Measurements from ENCODE around the gene STK11IP. TPM values are rescaled to one million over a fixed set of nuclear protein-coding genes. Genes with fewer than 3 reads are reported as not detected.

The STK11IP gene
- total and polyA plus RNA-seq, 2 of the 13 experiments (the other 11 are each of a cell fraction or from before 2014, with no cell fraction given) = 12.8 to 24.0 TPM

DNA sequence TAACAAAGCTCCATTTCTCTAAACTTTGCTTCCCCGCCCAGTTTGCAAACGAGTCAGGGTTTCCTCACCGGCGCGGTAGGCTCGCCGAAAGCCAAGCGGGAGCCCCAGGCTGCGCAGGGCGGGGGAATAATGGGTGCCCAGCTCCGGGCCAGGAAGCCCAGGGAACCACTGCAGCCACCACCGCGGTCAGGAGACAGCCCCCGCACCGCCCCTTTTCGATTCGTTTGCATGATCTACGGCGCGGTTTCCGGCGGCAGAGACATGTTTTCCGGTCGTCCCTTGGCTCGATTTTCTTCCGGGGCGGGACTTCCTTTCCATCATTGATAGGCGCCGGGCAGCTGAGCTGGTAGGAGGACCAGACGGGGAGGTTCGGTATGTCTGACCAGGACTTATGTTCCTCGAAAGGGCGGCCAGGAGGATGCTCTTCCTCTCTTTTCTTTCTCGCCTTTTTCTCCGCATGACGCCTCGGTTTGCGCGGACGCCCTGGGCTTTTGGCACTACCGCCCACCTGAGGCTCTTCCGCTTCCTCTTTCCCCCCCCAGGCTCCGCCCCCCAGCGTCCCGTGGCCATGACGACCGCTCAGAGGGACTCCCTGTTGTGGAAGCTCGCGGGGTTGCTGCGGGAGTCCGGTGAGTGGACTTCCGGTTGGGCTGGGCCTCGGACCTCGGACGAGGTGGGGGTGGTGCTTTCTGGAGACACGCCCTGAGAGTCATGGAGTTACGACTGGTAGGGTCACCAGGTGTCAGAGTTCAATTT is at the start of gene STK11IP (continued):
- TF ChIP-seq PHB2 (IDR thresholded peaks at IDR 0.05; ENCODE audit: partially characterized antibody) (no peak), NFATC3 (CRISPR knock-in tag; IDR thresholded peaks at IDR 0.05) (peak; percentile 58), ZNF282 (IDR thresholded peaks at IDR 0.05; ENCODE audit: partially characterized antibody) (no peak), FOXP1 (IDR thresholded peaks at IDR 0.05) (no peak), FOXP1 (CRISPR knock-in tag; IDR thresholded peaks at IDR 0.05) (peak; percentile 11; the same call in 1 of the 2 replicates), ZMAT3 (CRISPR knock-in tag; conservative IDR thresholded peaks at IDR 0.05) (0 out of 2 replicates have a peak, but pooled peaks have one; percentile 72), ZNF3 (CRISPR knock-in tag; IDR thresholded peaks at IDR 0.05) (0 out of 2 replicates have a peak, but pooled peaks have one; percentile 15), ZNF354B (CRISPR knock-in tag; IDR thresholded peaks at IDR 0.05) (no peak), XRCC5 (optimal IDR thresholded peaks at IDR 0.05; ENCODE audit: low read length) (peak; percentile 86), ERF (CRISPR knock-in tag; IDR thresholded peaks at IDR 0.05) (peak; percentile 86), ZNF431 (CRISPR knock-in tag; IDR thresholded peaks at IDR 0.05; ENCODE audit: borderline replicate concordance, low read depth) (peak; percentile 64; the same call in 1 of the 2 replicates), ZNF121 (CRISPR knock-in tag; IDR thresholded peaks at IDR 0.05) (peak; percentile 56), SRF (IDR thresholded peaks at IDR 0.05; ENCODE audit: low read depth, low read length) (peak; percentile 15; the same call in 1 of the 2 replicates), ATF1 (CRISPR knock-in tag; IDR thresholded peaks at IDR 0.05) (peak; percentile 95)
- TF ChIP-seq, protein P1, sequence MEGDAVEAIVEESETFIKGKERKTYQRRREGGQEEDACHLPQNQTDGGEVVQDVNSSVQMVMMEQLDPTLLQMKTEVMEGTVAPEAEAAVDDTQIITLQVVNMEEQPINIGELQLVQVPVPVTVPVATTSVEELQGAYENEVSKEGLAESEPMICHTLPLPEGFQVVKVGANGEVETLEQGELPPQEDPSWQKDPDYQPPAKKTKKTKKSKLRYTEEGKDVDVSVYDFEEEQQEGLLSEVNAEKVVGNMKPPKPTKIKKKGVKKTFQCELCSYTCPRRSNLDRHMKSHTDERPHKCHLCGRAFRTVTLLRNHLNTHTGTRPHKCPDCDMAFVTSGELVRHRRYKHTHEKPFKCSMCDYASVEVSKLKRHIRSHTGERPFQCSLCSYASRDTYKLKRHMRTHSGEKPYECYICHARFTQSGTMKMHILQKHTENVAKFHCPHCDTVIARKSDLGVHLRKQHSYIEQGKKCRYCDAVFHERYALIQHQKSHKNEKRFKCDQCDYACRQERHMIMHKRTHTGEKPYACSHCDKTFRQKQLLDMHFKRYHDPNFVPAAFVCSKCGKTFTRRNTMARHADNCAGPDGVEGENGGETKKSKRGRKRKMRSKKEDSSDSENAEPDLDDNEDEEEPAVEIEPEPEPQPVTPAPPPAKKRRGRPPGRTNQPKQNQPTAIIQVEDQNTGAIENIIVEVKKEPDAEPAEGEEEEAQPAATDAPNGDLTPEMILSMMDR (CRISPR knock-in tag; IDR thresholded peaks at IDR 0.05) = peak; percentile 27
- TF ChIP-seq, protein P2, sequence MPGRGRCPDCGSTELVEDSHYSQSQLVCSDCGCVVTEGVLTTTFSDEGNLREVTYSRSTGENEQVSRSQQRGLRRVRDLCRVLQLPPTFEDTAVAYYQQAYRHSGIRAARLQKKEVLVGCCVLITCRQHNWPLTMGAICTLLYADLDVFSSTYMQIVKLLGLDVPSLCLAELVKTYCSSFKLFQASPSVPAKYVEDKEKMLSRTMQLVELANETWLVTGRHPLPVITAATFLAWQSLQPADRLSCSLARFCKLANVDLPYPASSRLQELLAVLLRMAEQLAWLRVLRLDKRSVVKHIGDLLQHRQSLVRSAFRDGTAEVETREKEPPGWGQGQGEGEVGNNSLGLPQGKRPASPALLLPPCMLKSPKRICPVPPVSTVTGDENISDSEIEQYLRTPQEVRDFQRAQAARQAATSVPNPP (CRISPR knock-in tag; IDR thresholded peaks at IDR 0.05) = peak; percentile 12; the same call in 1 of the 2 replicates
- TF ChIP-seq, protein P3, sequence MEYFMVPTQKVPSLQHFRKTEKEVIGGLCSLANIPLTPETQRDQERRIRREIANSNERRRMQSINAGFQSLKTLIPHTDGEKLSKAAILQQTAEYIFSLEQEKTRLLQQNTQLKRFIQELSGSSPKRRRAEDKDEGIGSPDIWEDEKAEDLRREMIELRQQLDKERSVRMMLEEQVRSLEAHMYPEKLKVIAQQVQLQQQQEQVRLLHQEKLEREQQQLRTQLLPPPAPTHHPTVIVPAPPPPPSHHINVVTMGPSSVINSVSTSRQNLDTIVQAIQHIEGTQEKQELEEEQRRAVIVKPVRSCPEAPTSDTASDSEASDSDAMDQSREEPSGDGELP (IDR thresholded peaks at IDR 0.05; ENCODE audit: borderline replicate concordance, low read depth) = peak; percentile 37
- TF ChIP-seq, protein P4, sequence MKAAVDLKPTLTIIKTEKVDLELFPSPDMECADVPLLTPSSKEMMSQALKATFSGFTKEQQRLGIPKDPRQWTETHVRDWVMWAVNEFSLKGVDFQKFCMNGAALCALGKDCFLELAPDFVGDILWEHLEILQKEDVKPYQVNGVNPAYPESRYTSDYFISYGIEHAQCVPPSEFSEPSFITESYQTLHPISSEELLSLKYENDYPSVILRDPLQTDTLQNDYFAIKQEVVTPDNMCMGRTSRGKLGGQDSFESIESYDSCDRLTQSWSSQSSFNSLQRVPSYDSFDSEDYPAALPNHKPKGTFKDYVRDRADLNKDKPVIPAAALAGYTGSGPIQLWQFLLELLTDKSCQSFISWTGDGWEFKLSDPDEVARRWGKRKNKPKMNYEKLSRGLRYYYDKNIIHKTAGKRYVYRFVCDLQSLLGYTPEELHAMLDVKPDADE (CRISPR knock-in tag; IDR thresholded peaks at IDR 0.05) = peak; percentile 76; the same call in 1 of the 2 replicates
- TF ChIP-seq, protein P5, sequence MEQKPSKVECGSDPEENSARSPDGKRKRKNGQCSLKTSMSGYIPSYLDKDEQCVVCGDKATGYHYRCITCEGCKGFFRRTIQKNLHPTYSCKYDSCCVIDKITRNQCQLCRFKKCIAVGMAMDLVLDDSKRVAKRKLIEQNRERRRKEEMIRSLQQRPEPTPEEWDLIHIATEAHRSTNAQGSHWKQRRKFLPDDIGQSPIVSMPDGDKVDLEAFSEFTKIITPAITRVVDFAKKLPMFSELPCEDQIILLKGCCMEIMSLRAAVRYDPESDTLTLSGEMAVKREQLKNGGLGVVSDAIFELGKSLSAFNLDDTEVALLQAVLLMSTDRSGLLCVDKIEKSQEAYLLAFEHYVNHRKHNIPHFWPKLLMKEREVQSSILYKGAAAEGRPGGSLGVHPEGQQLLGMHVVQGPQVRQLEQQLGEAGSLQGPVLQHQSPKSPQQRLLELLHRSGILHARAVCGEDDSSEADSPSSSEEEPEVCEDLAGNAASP (CRISPR knock-in tag; IDR thresholded peaks at IDR 0.05; ENCODE audit: borderline replicate concordance) = peak; percentile 68
- TF ChIP-seq, protein P6, sequence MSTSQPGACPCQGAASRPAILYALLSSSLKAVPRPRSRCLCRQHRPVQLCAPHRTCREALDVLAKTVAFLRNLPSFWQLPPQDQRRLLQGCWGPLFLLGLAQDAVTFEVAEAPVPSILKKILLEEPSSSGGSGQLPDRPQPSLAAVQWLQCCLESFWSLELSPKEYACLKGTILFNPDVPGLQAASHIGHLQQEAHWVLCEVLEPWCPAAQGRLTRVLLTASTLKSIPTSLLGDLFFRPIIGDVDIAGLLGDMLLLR (CRISPR knock-in tag; IDR thresholded peaks at IDR 0.05) = 0 out of 2 replicates have a peak, but pooled peaks have one; percentile 50
- TF ChIP-seq, protein P7, sequence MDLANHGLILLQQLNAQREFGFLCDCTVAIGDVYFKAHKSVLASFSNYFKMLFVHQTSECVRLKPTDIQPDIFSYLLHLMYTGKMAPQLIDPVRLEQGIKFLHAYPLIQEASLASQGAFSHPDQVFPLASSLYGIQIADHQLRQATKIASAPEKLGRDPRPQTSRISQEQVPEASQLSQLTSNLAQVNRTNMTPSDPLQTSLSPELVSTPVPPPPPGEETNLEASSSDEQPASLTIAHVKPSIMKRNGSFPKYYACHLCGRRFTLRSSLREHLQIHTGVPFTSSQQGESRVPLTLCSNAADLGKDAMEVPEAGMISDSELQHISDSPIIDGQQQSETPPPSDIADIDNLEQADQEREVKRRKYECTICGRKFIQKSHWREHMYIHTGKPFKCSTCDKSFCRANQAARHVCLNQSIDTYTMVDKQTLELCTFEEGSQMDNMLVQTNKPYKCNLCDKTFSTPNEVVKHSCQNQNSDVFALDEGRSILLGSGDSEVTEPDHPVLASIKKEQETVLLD (CRISPR knock-in tag; IDR thresholded peaks at IDR 0.05; ENCODE audit: low read depth) = peak; percentile 71

Data from HepG2 (cell line).